Muscle layer of colon (tissue), 2 donors: ENCODE data around the gene PARP8.

Experiments
- H3K27ac ChIP-seq: one replicate; pipeline ENCODE4 v1.7.0; 2013; ENCODE audit warnings: low read depth, mild to moderate bottlenecking, low read length, moderate library complexity
- H3K27me3 ChIP-seq, 2 donors: one replicate each; pipeline ENCODE4 v1.7.0; 2013; ENCODE audit warnings: low read length in 2 of 2, mild to moderate bottlenecking in 2 of 2; ENCODE audit not compliant: insufficient read depth in 2 of 2, control insufficient read depth in 1 of 2
- H3K36me3 ChIP-seq: one replicate; pipeline ENCODE4 v1.7.0; 2013; ENCODE audit warnings: mild to moderate bottlenecking, low read length; ENCODE audit not compliant: insufficient read depth
- H3K4me1 ChIP-seq: one replicate; pipeline ENCODE4 v1.7.0; 2013; ENCODE audit warnings: mild to moderate bottlenecking, low read length; ENCODE audit not compliant: insufficient read depth
- H3K4me3 ChIP-seq, 2 donors: one replicate each; pipeline ENCODE4 v1.7.0; 2013; ENCODE audit warnings: low read length in 2 of 2, low read depth in 1 of 2, mild to moderate bottlenecking in 1 of 2, moderate library complexity in 1 of 2
- H3K9ac ChIP-seq: one replicate; pipeline ENCODE4 v1.7.0; 2013; ENCODE audit warnings: low read length
- H3K9me3 ChIP-seq: one replicate; pipeline ENCODE4 v1.7.0; 2013; ENCODE audit warnings: mild to moderate bottlenecking, low read length
- donor health status: abdominal sarcoma.
- donor health status: Adenocarcinoma of cecum.

PARP8 gene

GRCh38 chr5:50855001-50855400 is 188.6 kb downstream of the PARP8 start:
- no peaks in the 10 kb centered on the region for H3K4me1 ChIP-seq
- no peak overlapping the region for H3K27ac ChIP-seq
- H3K4me3 ChIP-seq, result no peak overlapping the region
- H3K9ac ChIP-seq, result no peak overlapping the region
- no peaks in the 10 kb centered on the region for H3K9me3 ChIP-seq
- H3K36me3 ChIP-seq, result no peaks in the 10 kb centered on the region
- H3K27me3 ChIP-seq, result no peaks in the 10 kb centered on the region

- H3K4me3 ChIP-seq, result no peak overlapping the region
- no peaks in the 10 kb centered on the region for H3K9me3 ChIP-seq
- no peak overlapping the region for H3K27ac ChIP-seq
- H3K27me3 ChIP-seq, result no peaks in the 10 kb centered on the region
- H3K36me3 ChIP-seq, result no peaks in the 10 kb centered on the region
- no peak overlapping the region for H3K9ac ChIP-seq
- no peaks in the 10 kb centered on the region for H3K4me1 ChIP-seq
Measured at GRCh38 chr5:50856401-50857119, 190.1 kb downstream of the PARP8 start.

- Histone ChIP-seq H3K4me3 (no peak overlapping the region), H3K27ac (no peak overlapping the region), H3K4me1 (no peaks in the 10 kb centered on the region), H3K9me3 (no peaks in the 10 kb centered on the region), H3K9ac (no peak overlapping the region), H3K36me3 (no peaks in the 10 kb centered on the region), H3K27me3 (no peaks in the 10 kb centered on the region)
Measured at GRCh38 chr5:50863534-50864170, 197.2 kb downstream of the PARP8 start.

DNA sequence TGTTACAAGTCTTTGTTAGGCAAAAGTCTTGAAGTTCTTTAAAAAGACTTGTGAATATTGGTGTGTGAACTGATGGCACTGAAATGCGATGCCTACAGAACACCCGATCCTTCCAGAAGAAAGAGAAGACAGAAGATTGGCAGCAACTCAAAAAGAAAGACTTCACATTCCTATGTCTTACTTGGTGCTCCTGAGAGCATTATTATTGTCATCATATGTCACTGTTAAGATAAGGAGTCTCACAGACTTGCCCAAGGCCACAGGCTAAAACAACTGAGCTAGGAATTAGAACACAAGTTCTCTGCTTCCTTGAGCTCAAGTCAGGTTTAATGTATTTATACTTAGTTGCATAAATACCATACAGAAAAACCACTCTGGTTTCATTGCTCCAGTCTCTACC is 198.0 kb downstream of the PARP8 start:
- no peak overlapping the region for H3K9ac ChIP-seq
- no peaks in the 10 kb centered on the region for H3K4me1 ChIP-seq
- no peaks in the 10 kb centered on the region for H3K9me3 ChIP-seq
- H3K36me3 ChIP-seq, result no peaks in the 10 kb centered on the region
- no peaks in the 10 kb centered on the region for H3K27me3 ChIP-seq
- no peak overlapping the region for H3K27ac ChIP-seq
- no peak overlapping the region for H3K4me3 ChIP-seq

DNA sequence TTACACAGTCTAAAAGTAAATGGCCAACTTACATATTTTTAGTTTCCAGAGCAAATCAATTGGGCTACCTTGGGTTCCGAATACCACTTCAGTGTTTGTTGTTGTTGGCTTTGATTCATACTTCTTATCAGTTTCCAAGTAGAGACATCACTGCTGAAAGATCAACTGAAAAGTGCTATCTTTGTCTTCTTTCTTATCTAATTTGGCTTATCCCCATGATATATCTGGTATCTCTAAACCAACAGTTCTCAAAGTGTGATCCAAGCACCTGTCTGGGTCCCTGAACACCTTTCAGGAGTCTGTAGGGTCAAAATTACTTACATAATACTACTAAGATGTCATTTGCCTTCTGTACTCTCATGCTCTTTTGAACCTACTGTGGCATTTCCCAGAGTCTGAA is 200.0 kb downstream of the PARP8 start:
- Histone ChIP-seq H3K36me3 (no peaks in the 10 kb centered on the region), H3K9me3 (no peaks in the 10 kb centered on the region), H3K27me3 (no peaks in the 10 kb centered on the region), H3K9ac (no peak overlapping the region), H3K4me1 (no peaks in the 10 kb centered on the region), H3K27ac (no peak overlapping the region), H3K4me3 (no peak overlapping the region)

DNA sequence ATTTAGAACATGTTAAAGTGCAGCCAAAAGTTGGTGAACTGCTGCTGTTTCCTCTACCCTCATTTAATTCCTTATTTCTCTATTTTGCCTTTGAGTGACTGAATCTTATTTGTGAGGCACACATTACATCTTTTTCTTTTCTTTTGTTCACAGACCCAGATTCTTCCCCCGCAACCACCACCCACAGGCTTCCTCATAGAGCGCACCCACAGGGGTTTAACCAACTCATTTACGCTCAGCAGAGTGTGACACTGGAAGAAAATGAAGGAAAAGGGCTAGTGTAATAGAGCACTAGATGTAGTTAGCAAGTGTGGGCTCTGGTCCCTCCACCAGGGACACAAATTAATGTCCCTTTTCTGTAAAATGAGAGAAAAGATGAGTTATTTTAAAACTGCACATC is 200.7 kb downstream of the PARP8 start:
- H3K4me1 ChIP-seq, result no peaks in the 10 kb centered on the region

GRCh38 chr5:50873595-50874277 is 207.3 kb downstream of the PARP8 start:
- Histone ChIP-seq H3K36me3 (no peaks in the 10 kb centered on the region), H3K27ac (no peak overlapping the region), H3K27me3 (no peaks in the 10 kb centered on the region), H3K9ac (no peak overlapping the region), H3K4me1 (no peaks in the 10 kb centered on the region), H3K4me3 (no peak overlapping the region), H3K9me3 (no peaks in the 10 kb centered on the region)

More for the DNA sequence above, 200.7 kb downstream of the PARP8 start:
- Histone ChIP-seq H3K4me3 (no peak overlapping the region), H3K9me3 (no peaks in the 10 kb centered on the region), H3K9ac (no peak overlapping the region), H3K36me3 (no peaks in the 10 kb centered on the region), H3K27me3 (no peaks in the 10 kb centered on the region), H3K27ac (no peak overlapping the region)

- no peak overlapping the region for H3K9ac ChIP-seq
- no peaks in the 10 kb centered on the region for H3K36me3 ChIP-seq
- H3K4me3 ChIP-seq, result no peak overlapping the region
- H3K4me1 ChIP-seq, result no peaks in the 10 kb centered on the region
- no peaks in the 10 kb centered on the region for H3K9me3 ChIP-seq
- no peak overlapping the region for H3K27ac ChIP-seq
- H3K27me3 ChIP-seq, result no peaks in the 10 kb centered on the region
Measured at GRCh38 chr5:50874306-50875001, 208.0 kb downstream of the PARP8 start.

- H3K27me3 ChIP-seq, result no peaks in the 10 kb centered on the region
- H3K4me3 ChIP-seq, result no peak overlapping the region
- no peaks in the 10 kb centered on the region for H3K4me1 ChIP-seq
- no peaks in the 10 kb centered on the region for H3K9me3 ChIP-seq
- H3K27ac ChIP-seq, result no peak overlapping the region
- H3K9ac ChIP-seq, result no peak overlapping the region
- H3K36me3 ChIP-seq, result no peaks in the 10 kb centered on the region
Measured at GRCh38 chr5:50875002-50875344, 208.5 kb downstream of the PARP8 start.

DNA sequence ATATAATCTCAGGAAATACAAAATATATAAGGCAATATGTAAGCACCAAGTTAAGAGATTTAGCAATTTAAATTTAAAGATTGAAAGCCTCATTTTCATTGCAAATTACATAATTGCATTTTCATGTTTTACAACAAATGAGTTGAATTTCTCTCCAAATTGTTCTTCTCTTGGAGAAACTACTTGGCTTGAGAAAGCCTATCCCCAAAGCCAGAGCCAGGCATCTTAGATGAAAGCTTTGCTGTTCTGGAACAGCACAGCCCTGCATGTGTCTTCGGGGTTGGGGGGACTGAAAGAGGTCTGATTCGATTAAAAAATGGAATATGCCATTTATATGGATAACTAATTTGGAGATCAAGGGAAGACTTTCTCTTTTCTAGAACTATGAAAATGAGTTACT is 212.0 kb downstream of the PARP8 start:
- Histone ChIP-seq H3K9me3 (no peaks in the 10 kb centered on the region), H3K27me3 (no peaks in the 10 kb centered on the region), H3K4me1 (no peaks in the 10 kb centered on the region), H3K4me3 (no peak overlapping the region), H3K27ac (no peak overlapping the region), H3K36me3 (no peaks in the 10 kb centered on the region), H3K9ac (no peak overlapping the region)

GRCh38 chr5:50881407-50881806 is 215.0 kb downstream of the PARP8 start:
- H3K27ac ChIP-seq, result no peak overlapping the region
- H3K4me1 ChIP-seq, result no peaks in the 10 kb centered on the region
- no peaks in the 10 kb centered on the region for H3K27me3 ChIP-seq

More at GRCh38 chr5:50881407-50881806, 215.0 kb downstream of the PARP8 start:
- Histone ChIP-seq H3K4me3 (no peak overlapping the region), H3K36me3 (no peaks in the 10 kb centered on the region), H3K9me3 (no peaks in the 10 kb centered on the region), H3K9ac (no peak overlapping the region)
